ENCODE data around the gene CKM. TPM values are rescaled to one million over a fixed set of nuclear protein-coding genes. Genes with fewer than 3 reads are reported as not detected.
"Not testable (repeated sequence)": the region's sequence is repeated elsewhere in the genome, so short reads cannot be mapped to it uniquely, and the experiment has no call there.

Gene CKM
- polyA plus RNA-seq, 4 donors, result 0.26 to 0.60 (median 0.41) TPM

GRCh38 chr19:45349430-45349941 is 26.8 kb upstream of the CKM start:
- DNase-seq (ENCODE audit: low read depth in 4 of 4, low spot score in 3 of 4), result no peak

GRCh38 chr19:45349126-45349415 is 26.4 kb upstream of the CKM start:
- no peak for DNase-seq (ENCODE audit: low read depth in 4 of 4, low spot score in 3 of 4)

DNA sequence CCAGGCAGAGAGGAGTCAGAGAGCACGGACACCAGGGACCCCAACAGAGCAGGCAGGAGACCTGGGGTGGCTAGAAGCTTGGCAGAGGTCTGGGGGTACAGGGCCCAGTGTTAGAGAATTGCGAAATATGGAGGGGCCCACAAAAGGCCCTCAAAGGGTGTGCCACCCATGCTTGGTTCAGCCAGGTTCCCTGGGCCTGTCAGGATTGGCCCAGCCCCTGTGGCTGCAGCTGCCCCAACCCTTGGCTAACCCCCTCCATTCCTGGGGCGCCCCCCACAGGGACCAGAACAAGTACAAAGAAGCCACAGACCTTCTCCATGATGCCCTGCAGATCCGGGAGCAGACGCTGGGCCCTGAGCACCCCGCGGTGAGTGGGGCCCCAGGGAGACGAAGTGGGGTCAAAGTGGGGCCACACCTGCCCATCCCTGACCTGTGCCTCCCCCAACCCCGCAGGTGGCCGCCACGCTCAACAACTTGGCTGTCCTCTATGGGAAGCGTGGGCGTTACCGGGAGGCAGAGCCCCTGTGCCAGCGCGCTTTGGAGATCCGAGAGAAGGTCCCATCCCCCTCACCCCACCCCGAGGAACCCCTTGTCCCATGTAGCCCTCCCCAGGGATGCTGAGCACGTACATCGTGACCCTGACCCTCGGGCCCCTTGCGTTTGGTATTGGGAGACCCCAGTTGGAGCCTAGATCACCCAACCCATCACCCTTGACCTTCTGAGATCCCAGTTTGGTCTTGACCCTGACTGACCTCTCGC is 25.9 kb upstream of the CKM start:
- no peak for DNase-seq (ENCODE audit: low read depth in 4 of 4, low spot score in 3 of 4)

GRCh38 chr19:45347570-45348366 is 25.1 kb upstream of the CKM start:
- no peak for DNase-seq (ENCODE audit: low read depth in 4 of 4, low spot score in 3 of 4)

GRCh38 chr19:45346449-45346848 is 23.8 kb upstream of the CKM start:
- no peak for DNase-seq (ENCODE audit: low read depth in 4 of 4, low spot score in 3 of 4)

- no peak for DNase-seq (ENCODE audit: low read depth in 4 of 4, low spot score in 3 of 4)
Measured at GRCh38 chr19:45345506-45345860, 22.8 kb upstream of the CKM start.

GRCh38 chr19:45344621-45345505 is 22.2 kb upstream of the CKM start:
- no peak for DNase-seq (ENCODE audit: low read depth in 4 of 4, low spot score in 3 of 4)

GRCh38 chr19:45342911-45343310 is 20.2 kb upstream of the CKM start:
- no peak for DNase-seq (ENCODE audit: low read depth in 4 of 4, low spot score in 3 of 4)

DNA sequence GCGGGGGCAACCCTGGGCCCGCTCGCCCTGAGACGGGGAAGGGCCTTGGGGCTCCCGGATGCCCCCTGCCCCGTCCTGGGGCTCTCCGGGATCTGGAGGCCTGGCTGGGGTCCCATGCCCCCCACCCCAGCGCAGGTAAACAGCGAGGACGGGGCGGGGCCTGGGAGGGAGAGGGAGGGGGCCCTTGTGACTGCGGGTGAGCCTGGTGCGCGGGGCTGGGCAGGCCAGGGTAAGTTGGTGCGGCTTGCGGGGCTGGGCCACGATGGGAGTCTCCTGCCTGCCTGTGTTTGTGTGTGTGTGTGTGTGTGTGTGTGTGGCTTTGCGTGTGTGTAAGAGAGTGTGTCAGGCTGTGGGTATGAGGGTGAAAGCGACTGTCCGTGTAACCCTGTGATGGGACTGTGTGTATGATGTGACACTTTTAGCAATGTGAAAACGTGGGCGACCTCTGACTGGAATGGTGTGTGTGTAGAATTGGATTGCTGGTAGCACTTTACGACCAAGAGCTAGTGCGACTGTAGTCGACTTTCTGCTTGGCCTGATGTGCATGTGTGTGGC is 18.3 kb upstream of the CKM start:
- no peak for DNase-seq (ENCODE audit: low read depth in 4 of 4, low spot score in 3 of 4)

GRCh38 chr19:45340232-45340898 is 17.7 kb upstream of the CKM start, which contains the start of gene KLC3:
Gene KLC3 (plus strand): TSS chr19:45340750. CDS start chr19:45345542, 4,792 bp downstream.
- DNase-seq (ENCODE audit: low read depth in 4 of 4, low spot score in 3 of 4), result no peak

- DNase-seq (ENCODE audit: low read depth in 4 of 4, low spot score in 3 of 4), result no peak
Measured at GRCh38 chr19:45339629-45340028, 17.0 kb upstream of the CKM start.

GRCh38 chr19:45336696-45337251 is 14.1 kb upstream of the CKM start:
- DNase-seq (ENCODE audit: low read depth in 4 of 4, low spot score in 3 of 4), result no peak

DNA sequence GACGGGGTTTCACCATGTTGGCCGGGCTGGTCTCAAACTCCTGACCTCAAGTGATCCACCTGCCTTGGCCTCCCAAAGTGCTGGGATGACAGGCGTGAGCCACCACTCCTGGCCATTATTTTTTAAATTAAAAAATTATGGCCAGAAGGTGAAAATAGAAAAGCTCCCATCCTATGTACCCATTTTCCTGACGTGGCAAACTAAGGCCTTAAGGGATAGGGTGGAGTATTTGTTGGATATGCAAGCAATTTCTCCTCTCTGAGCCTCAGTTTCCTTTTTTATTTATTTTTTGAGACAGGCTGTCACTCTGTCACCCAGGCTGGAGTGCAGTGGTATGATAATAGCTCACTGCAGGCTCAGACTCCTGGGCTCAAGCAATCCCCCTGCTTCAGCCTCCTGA is 12.2 kb upstream of the CKM start:
- not testable (repeated sequence) for DNase-seq (ENCODE audit: low read depth in 4 of 4, low spot score in 3 of 4)

DNA sequence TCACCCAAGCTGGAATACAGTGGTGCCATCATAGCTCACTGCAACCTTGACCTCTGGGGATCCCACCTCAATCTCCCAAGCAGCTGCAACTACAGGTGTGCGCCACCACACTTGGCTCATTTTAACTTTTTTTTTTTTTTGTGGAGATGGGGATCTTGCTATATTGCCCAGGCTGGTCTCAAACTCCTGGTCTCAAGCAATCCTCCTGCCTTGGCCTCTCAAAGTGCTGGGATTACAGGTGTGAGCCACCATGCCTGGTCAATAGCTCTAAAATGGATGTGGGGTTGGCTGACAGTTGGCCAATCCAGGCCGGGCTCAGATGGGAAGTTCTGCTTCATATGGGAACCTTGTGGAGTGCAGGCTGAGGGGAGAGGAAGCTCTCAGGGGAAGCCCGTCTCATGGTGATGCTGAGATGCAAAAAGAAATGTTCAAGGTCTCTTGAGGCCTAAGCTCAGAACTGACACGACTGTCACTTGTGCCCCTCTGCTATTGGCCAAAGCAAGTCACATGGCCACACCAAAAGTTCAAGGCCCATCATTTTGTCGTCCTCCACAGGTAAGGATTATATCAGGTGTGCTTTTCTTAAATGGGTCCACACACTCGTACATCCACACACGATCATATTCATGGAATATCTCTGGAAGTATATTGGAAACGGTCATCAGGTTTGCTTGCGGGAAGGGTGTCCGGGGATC is 11.1 kb upstream of the CKM start:
- DNase-seq (ENCODE audit: low read depth in 4 of 4, low spot score in 3 of 4), result no peak

DNA sequence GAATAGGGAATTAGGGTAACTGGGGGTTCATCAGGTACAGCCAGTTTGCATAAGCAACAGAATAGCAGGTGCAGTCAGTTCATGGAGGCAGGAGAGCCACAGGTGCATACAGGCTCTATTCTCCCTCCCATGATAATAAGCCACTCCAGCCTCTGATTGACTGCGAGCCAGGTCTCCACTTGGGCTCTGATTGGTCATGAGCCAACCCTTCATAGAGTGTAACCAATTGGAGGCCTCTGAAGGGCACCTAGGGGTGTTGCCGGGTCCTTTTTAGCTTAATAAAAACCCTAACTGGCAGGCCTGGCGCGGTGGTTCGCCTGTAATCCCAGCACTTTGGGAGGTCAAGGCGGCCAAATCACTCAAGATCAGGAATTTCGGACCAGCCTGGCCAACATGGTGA is 8.7 kb upstream of the CKM start:
- no peak for DNase-seq (ENCODE audit: low read depth in 4 of 4, low spot score in 3 of 4)

GRCh38 chr19:45327404-45328143 is 4.9 kb upstream of the CKM start:
- DNase-seq (ENCODE audit: low read depth in 4 of 4, low spot score in 3 of 4), result no peak

DNA sequence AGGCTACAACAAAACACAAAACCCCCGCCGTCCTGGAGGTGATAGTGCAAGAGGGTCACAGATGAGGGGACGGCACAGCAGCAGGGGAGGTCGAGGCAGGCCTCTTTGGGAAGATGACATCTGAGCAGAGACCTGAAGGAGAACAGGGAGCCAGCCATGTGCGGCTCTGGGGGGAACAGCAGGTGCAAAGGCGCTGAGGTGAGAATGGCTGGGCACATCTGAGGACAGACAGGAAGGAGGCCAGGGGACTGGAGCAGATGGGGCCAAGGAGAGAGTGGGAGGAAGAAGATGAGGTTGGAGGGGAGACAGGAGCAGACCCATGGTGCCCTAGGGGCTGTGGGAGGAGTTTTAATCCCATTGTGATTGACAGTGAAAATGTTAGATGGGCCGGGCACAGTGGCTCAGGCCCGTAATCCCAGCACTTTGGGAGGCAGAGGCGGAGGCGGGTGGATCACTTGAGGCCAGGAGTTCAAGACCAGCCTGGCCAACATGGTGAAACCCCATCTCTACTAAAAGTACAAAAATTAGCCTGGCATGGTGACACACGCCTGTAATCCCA is 1.8 kb upstream of the CKM start:
- no peak for DNase-seq (ENCODE audit: low read depth in 4 of 4, low spot score in 3 of 4)

DNA sequence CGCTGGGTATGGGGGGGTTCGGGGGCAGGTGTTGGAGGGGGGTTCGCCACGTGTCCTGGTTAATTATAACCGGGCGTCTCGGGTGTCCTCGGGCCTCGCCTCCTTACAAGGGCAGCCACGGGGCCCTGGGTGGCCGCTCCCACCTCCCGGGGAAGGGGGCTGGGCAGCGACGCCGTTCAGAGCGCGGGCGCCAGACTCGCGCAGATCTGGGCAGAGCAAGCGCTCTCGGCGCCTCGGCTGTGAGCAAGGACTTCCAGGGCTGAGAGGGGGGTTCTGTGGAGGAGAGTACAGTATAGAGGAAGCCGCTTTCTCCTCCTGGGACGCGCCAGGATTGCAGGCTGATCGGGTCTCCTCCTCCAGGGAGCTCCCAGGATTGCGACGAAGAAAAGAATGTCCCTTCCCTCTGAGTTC is 1.0 kb upstream of the CKM start:
- no peak for DNase-seq (ENCODE audit: low read depth in 4 of 4, low spot score in 3 of 4)

Measured in left renal pelvis (tissue), 4 donors.